GM12878 (cell line): Measurements from ENCODE around the gene TRIP4. TPM values are rescaled to one million over a fixed set of nuclear protein-coding genes. Genes with fewer than 3 reads are reported as not detected.
A peak's percentile ranks its signal among the peaks of the same experiment; 100 is the strongest.

ENCODE experiments used
- ATAC-seq: fragments of 200-7000 bp; cut with Tn5 transposase; 3 replicates; pipeline ENCODE4 v1.9.1; 2020; ENCODE audit warnings: mild to moderate bottlenecking, moderate library complexity
- BruUV-seq: library from RNA; stranded (reverse); fragments of 400-500 nt; replicated peaks from 2 replicates; lab custom pipeline; 2021; lab: Mats Ljungman, UMichigan
- CTCF ChIA-PET: fragments of 300-600 bp; sonication (Branson Sonifier 250); formaldehyde crosslinking; extraction: SDS; loops from one replicate; lab custom pipeline; 2021; ENCODE audit warnings: inconsistent platforms; lab: Yijun Ruan, JAX
- POLR2A ChIA-PET: fragments of 350-600 bp; formaldehyde crosslinking; extraction: SDS; loops from one replicate; lab custom pipeline; 2021; ENCODE audit warnings: inconsistent platforms; lab: Charles Lee
- RAD21 ChIA-PET: fragments of 300-600 bp; sonication (Branson Sonifier 250); formaldehyde crosslinking; loops from one replicate; lab custom pipeline; 2023; ENCODE audit warnings: antibody characterized with exemption; ENCODE audit not compliant: unreplicated experiment; lab: Charles Lee
- SMC1A ChIA-PET: fragments of 300-600 bp; sonication (Branson Sonifier 250); formaldehyde crosslinking; loops from one replicate; lab custom pipeline; 2023; ENCODE audit not compliant: unreplicated experiment, uncharacterized antibody; lab: Charles Lee
- DNase-seq: peaks from one replicate; pipeline ENCODE4 v3.0.0-alpha.2; 2011; ENCODE audit warnings: low read depth, low spot score
- FAIRE-seq: peaks from 3 replicates; lab custom pipeline; 2011; peaks lifted over from hg19 to GRCh38; lab: Jason Lieb, UNC
- H2AFZ ChIP-seq: 2 replicates; pipeline ENCODE4 v1.6.0; 2011; ENCODE audit warnings: low read depth, low read length, control low read depth; ENCODE audit not compliant: control insufficient read depth
- H3K27ac ChIP-seq: 2 replicates; pipeline ENCODE4 v1.5.1; 2011; ENCODE audit warnings: control low read depth; ENCODE audit not compliant: control insufficient read depth, insufficient read depth
- H3K27me3 ChIP-seq, 2 experiments: replicated peaks in 1 of 2; 2 replicates each; pipeline versions ENCODE4 v1.6.0 to v1.6.1; 2011; ENCODE audit warnings: low read length in 1 of 2; ENCODE audit not compliant: control insufficient read depth in 2 of 2, insufficient read depth in 2 of 2
- H3K36me3 ChIP-seq, 2 experiments: 2 replicates each; pipeline ENCODE4 v1.5.1; 2011; ENCODE audit warnings: low read length in 1 of 2; ENCODE audit not compliant: control insufficient read depth in 2 of 2, insufficient read depth in 2 of 2
- H3K4me1 ChIP-seq: 2 replicates; pipeline ENCODE4 v1.6.1; 2011; ENCODE audit warnings: mild to moderate bottlenecking, low read length, moderate library complexity, mixed read lengths; ENCODE audit not compliant: control insufficient read depth, insufficient read depth
- H3K4me2 ChIP-seq: 2 replicates; pipeline ENCODE4 v1.6.0; 2011; ENCODE audit warnings: control low read depth; ENCODE audit not compliant: control insufficient read depth, insufficient read depth
- H3K4me3 ChIP-seq: fragments of 200-600 bp; sonication (generic); 2 replicates; pipeline ENCODE4 v1.5.1; 2016
- H3K79me2 ChIP-seq: 2 replicates; pipeline ENCODE4 v1.6.0; 2011; ENCODE audit warnings: low read length; ENCODE audit not compliant: control insufficient read depth, insufficient read depth
- H3K9ac ChIP-seq: 2 replicates; pipeline ENCODE4 v1.8.0; 2011; ENCODE audit warnings: low read length, control low read depth, mixed read lengths; ENCODE audit not compliant: control insufficient read depth, insufficient read depth
- H3K9me3 ChIP-seq: replicated peaks from 3 replicates; pipeline ENCODE4 v1.5.1; 2011; ENCODE audit warnings: mild to moderate bottlenecking, low read length; ENCODE audit not compliant: control insufficient read depth, insufficient read depth
- H4K20me1 ChIP-seq: 2 replicates; pipeline ENCODE4 v1.6.0; 2011; ENCODE audit not compliant: control insufficient read depth, insufficient read depth
- ATF7 ChIP-seq: fragments of 450-650 bp; IDR thresholded peaks from 2 replicates; pipeline ENCODE4 v1.6.1; 2016; ENCODE audit warnings: low read depth, mild to moderate bottlenecking
- CHD4 ChIP-seq: fragments of 200-600 bp; sonication (generic); IDR thresholded peaks from 2 replicates; pipeline ENCODE4 v1.6.1; 2016; ENCODE audit warnings: mild to moderate bottlenecking
- CREB1 ChIP-seq: IDR thresholded peaks from 2 replicates; pipeline ENCODE4 v1.6.1; 2012; ENCODE audit warnings: low read depth, mild to moderate bottlenecking, inconsistent platforms
- EP300 ChIP-seq, 2 experiments: fragments of 150-350 bp in 1 of 2; IDR thresholded peaks; 2 replicates each; pipeline ENCODE4 v1.6.1; 2011 to 2012; ENCODE audit warnings: low read depth in 2 of 2, low read length in 2 of 2, borderline replicate concordance in 1 of 2, improper control_type of control experiment in 1 of 2, inconsistent platforms in 1 of 2; ENCODE audit not compliant: control insufficient read depth in 1 of 2
- ESRRA ChIP-seq: IDR thresholded peaks from 2 replicates; pipeline ENCODE4 v1.6.1; 2012; ENCODE audit warnings: mild to moderate bottlenecking, low read length, improper control_type of control experiment
- GATAD2B ChIP-seq: fragments of 450-650 bp; conservative IDR thresholded peaks from 2 replicates; pipeline ENCODE4 v1.6.1; 2017; ENCODE audit warnings: low read depth, mild to moderate bottlenecking, moderate library complexity
- IKZF2 ChIP-seq, 2 experiments: fragments of 450-650 bp; IDR thresholded peaks; 2 replicates each; pipeline ENCODE4 v1.6.1; 2017; ENCODE audit warnings: mild to moderate bottlenecking in 2 of 2, moderate library complexity in 2 of 2
- IRF4 ChIP-seq: IDR thresholded peaks from 2 replicates; pipeline ENCODE4 v1.6.1; 2011; ENCODE audit warnings: low read depth, low read length
- MLLT1 ChIP-seq: fragments of 450-650 bp; IDR thresholded peaks from 2 replicates; pipeline ENCODE4 v1.6.1; 2016; ENCODE audit warnings: mild to moderate bottlenecking
- NBN ChIP-seq: fragments of 450-650 bp; IDR thresholded peaks from 2 replicates; pipeline ENCODE4 v1.6.1; 2016
- NFIC ChIP-seq: IDR thresholded peaks from 2 replicates; pipeline ENCODE4 v1.6.1; 2012; ENCODE audit warnings: low read depth, mild to moderate bottlenecking, inconsistent platforms, low read length, moderate library complexity
- PAX5 ChIP-seq: IDR thresholded peaks from 2 replicates; pipeline ENCODE4 v1.6.1; 2011; ENCODE audit warnings: low read depth, low read length, borderline replicate concordance
- PKNOX1 ChIP-seq: fragments of 450-650 bp; IDR thresholded peaks from 2 replicates; pipeline ENCODE4 v1.6.1; 2016; ENCODE audit warnings: mild to moderate bottlenecking
- RFX5 ChIP-seq: IDR thresholded peaks from 2 replicates; pipeline ENCODE4 v1.6.1; 2011; ENCODE audit warnings: low read depth, low read length, improper control_type of control experiment
- RUNX3 ChIP-seq: IDR thresholded peaks from 2 replicates; pipeline ENCODE4 v1.6.1; 2012; ENCODE audit warnings: low read length, inconsistent platforms
- SPI1 ChIP-seq: IDR thresholded peaks from 2 replicates; pipeline ENCODE4 v1.6.1; 2011; ENCODE audit warnings: low read depth, mild to moderate bottlenecking, low read length, moderate library complexity, borderline replicate concordance; ENCODE audit not compliant: insufficient read depth
- SUPT20H ChIP-seq: IDR thresholded peaks from 2 replicates; pipeline ENCODE4 v1.6.1; 2011; ENCODE audit warnings: low read depth, mild to moderate bottlenecking, low read length, moderate library complexity, borderline replicate concordance; ENCODE audit not compliant: control insufficient read depth
- SUZ12 ChIP-seq: fragments of 200-600 bp; sonication (generic); IDR thresholded peaks from one replicate; pipeline ENCODE4 v1.6.1; 2018; ENCODE audit warnings: antibody characterized with exemption, mild to moderate bottlenecking; ENCODE audit not compliant: unreplicated experiment
- ZNF384 ChIP-seq: IDR thresholded peaks from 2 replicates; pipeline ENCODE4 v1.6.1; 2012; ENCODE audit warnings: low read depth, mild to moderate bottlenecking, low read length, improper control_type of control experiment, borderline replicate concordance
- WGBS: methylation state at CpG from one replicate; pipeline ENCODE4 v1.1.6; 2016; ENCODE audit warnings: low lambda C conversion rate; ENCODE audit not compliant: insufficient replicate concordance, insufficient coverage; ENCODE audit errors: missing lambda C conversion rate; 5-methylcytosine and 5-hydroxymethylcytosine counted together
- in situ Hi-C: fragments of 300-500 bp; cut with MboI; formaldehyde crosslinking; loops from 9 replicates; pipeline ENCODE4 v1.14.3; 2018; ENCODE audit warnings: mixed read lengths
- intact Hi-C: fragments of 100-400 bp; cut with micrococcal nuclease; formaldehyde crosslinking; loops from one replicate; pipeline ENCODE4 v1.14.2; 2022; ENCODE audit not compliant: unreplicated experiment
- polyA plus RNA-seq, 11 experiments: library from polyadenylated mRNA; depleted of rRNA in 4 of 11; unstranded in 6 of 11; stranded (reverse) in 5 of 11; fragments of >200 nt; fragmentation: Nextera tagmentation in 4 of 11; fragmentation: Illumina TruSeq in 1 of 11; extraction: Ambion mirVana in 4 of 11; extraction: Trizol in 1 of 11; gene quantifications; 1 replicate in 1 of 11; 2 replicates in 10 of 11; pipeline versions ENCODE4 v1.2.1 to v1.2.3, GENCODE V29; 2011 to 2016; ENCODE audit warnings: inconsistent platforms in 2 of 11, missing spikeins in 2 of 11, low read depth in 1 of 11
- total RNA-seq, 4 experiments: library from RNA; depleted of rRNA in 3 of 4; stranded (reverse); fragments of >200 nt in 3 of 4; fragmentation: Illumina TruSeq in 1 of 4; extraction: Trizol in 1 of 4; gene quantifications; 2 replicates each; pipeline versions ENCODE4 v1.2.1 to v1.2.3, GENCODE V29; 2013 to 2021
- TF ChIP-seq, protein P1 (sequence below): fragments of 450-650 bp; IDR thresholded peaks from 2 replicates; pipeline ENCODE4 v1.6.1; 2017; ENCODE audit warnings: mild to moderate bottlenecking, low read depth, inconsistent platforms; ENCODE audit not compliant: poor library complexity, severe bottlenecking

TRIP4 gene
- total and polyA plus RNA-seq, 10 of the 15 experiments (the other 5 are each of a cell fraction or from before 2014, with no cell fraction given): 6.4 to 24.5 (median 20.0) TPM

DNA sequence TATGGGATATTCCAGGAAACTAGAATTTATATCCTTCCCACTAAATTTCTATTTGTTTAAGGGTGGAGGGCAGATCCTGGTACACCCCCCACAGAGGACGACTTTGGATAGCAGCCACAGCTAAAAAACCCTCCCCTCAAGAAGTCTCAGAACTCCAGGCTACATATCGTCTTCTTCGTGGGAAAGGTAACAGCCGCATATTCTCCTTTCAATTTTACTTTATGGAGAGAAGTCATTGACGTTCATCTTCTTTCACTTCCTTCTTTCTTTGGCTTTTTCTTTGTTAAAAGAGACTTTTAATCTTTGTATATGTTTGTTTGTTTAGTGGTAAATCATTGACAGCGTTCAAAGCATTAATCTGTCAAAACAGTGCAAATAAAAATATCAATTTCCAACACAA, 36.3 kb downstream of the TRIP4 start:
- SMC1A ChIA-PET: interaction anchor here (0.9 to 1.9 kb wide), 5 partner anchors 20 to 304 kb away, joined by 3 to 8 read pairs (median 4); no protein-coding TSS in a partner anchor
- H3K36me3 ChIP-seq: peaks cover 0 to 12% of the 10 kb centered on the region in 2 experiments; a peak in 3 of 4 replicates
- H3K4me1 ChIP-seq: peaks cover 14% of the 10 kb centered on the region
- H3K4me3 ChIP-seq: peak overlapping the region; percentile 16; the same call in 1 of the 2 replicates
- peak overlapping the region; percentile 72 for H3K4me2 ChIP-seq
- CTCF ChIA-PET: interaction anchor here (1.3 to 5.7 kb wide), 4 partner anchors 36 to 305 kb away, joined by 3 to 64 read pairs (median 16); no protein-coding TSS in a partner anchor
- DNase-seq: peak; percentile 25
- FAIRE-seq: no peak
- in situ Hi-C loops (no loop called here), intact Hi-C loops (loop anchor here (10.0 kb wide), 1 partner anchor 211 kb away; no protein-coding TSS in a partner anchor)
- POLR2A ChIA-PET: no interaction called here
- RAD21 ChIA-PET: interaction anchor here (1.5 to 3.1 kb wide), 5 partner anchors 36 to 304 kb away, joined by 3 to 12 read pairs (median 10); partner anchors contain the start of gene ZNF609
- no peaks in the 10 kb centered on the region for H3K79me2 ChIP-seq
- no peaks in the 10 kb centered on the region for H3K9me3 ChIP-seq
- peak overlapping the region; percentile 62 for H3K27ac ChIP-seq
- H4K20me1 ChIP-seq: no peaks in the 10 kb centered on the region
- no TSS peak for BruUV-seq
- 28% methylated on average over 6 of the region's 6 CpGs for WGBS
- H3K9ac ChIP-seq: 0 out of 2 replicates have a peak overlapping the region, but pooled peaks have one; percentile 19
- peak; percentile 82 for ATAC-seq
- H2AFZ ChIP-seq: no peak overlapping the region
- no peaks in the 10 kb centered on the region for H3K27me3 ChIP-seq
- TF ChIP-seq GATAD2B: peak; percentile 50; the same call in 1 of the 2 replicates
- TF ChIP-seq, protein P1, sequence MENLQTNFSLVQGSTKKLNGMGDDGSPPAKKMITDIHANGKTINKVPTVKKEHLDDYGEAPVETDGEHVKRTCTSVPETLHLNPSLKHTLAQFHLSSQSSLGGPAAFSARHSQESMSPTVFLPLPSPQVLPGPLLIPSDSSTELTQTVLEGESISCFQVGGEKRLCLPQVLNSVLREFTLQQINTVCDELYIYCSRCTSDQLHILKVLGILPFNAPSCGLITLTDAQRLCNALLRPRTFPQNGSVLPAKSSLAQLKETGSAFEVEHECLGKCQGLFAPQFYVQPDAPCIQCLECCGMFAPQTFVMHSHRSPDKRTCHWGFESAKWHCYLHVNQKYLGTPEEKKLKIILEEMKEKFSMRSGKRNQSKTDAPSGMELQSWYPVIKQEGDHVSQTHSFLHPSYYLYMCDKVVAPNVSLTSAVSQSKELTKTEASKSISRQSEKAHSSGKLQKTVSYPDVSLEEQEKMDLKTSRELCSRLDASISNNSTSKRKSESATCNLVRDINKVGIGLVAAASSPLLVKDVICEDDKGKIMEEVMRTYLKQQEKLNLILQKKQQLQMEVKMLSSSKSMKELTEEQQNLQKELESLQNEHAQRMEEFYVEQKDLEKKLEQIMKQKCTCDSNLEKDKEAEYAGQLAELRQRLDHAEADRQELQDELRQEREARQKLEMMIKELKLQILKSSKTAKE: peak; percentile 81
- no peak for TF ChIP-seq SUZ12
- no peak for TF ChIP-seq CHD4
- TF ChIP-seq IKZF2 (IDR thresholded peaks at IDR 0.05): peak; percentile 96 to 98
- TF ChIP-seq ZNF384: 0 out of 2 replicates have a peak, but pooled peaks have one; percentile 29
- TF ChIP-seq SPI1: peak; percentile 92
- TF ChIP-seq MLLT1: 0 out of 2 replicates have a peak, but pooled peaks have one; percentile 63
- TF ChIP-seq RUNX3: peak; percentile 74
- 0 out of 2 replicates have a peak, but pooled peaks have one; percentile 54 for TF ChIP-seq PAX5
- no peak for TF ChIP-seq RFX5
- TF ChIP-seq PKNOX1: peak; percentile 12; the same call in 1 of the 2 replicates
- TF ChIP-seq NBN: peak; percentile 89
- TF ChIP-seq IRF4: peak; percentile 64; the same call in 1 of the 2 replicates
- TF ChIP-seq NFIC: peak; percentile 66; the same call in 1 of the 2 replicates
- TF ChIP-seq EP300 (IDR thresholded peaks at IDR 0.05; ENCODE audit: borderline replicate concordance in 1 of 2, control insufficient read depth in 1 of 2, low read depth in 2 of 2, low read length in 2 of 2): peak; percentile 79 to 90; a peak in 3 of 4 replicates
- no peak for TF ChIP-seq SUPT20H
- TF ChIP-seq ATF7: peak; percentile 70
- no peak for TF ChIP-seq ESRRA
- TF ChIP-seq CREB1: peak; percentile 51; the same call in 1 of the 2 replicates
